Measurements from ENCODE around the gene TRAF3IP1. TPM values are rescaled to one million over a fixed set of nuclear protein-coding genes. Genes with fewer than 3 reads are reported as not detected.

Gene TRAF3IP1
- total RNA-seq, 4 donors from 2014 or later: 8.5 to 20.8 (median 10.9) TPM

DNA sequence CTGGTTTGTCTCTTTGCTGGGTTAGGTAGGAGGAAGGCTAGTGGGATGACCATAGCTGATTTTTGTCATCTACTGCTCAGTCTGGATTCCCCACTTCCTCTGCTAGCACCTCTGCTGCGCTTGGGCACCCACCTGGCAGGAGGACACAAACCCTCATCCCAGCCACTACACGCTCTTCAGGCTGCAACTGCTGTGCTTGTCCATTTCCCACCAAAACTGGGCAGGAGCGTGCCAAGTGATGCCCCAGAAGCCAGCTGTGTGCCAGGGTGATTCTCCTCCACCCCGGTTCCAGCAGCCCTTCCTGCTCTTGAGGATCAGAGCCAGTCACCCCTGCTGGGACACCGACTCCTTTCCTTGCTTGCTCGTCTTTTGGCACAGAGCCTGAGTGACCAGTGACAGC, 16.2 kb upstream of the TRAF3IP1 start:
- no peak overlapping the region for H3K27ac ChIP-seq
- ATAC-seq (no peak), DNase-seq (no peak)
- in situ Hi-C loops (cut with MboI; ENCODE audit: low sequenced_read_pairs in 4 of 4): no loop called here
- TF ChIP-seq POLR2A (IDR thresholded peaks at IDR 0.05) (no peak), CTCF (IDR thresholded peaks at IDR 0.05 in 4 of 5, conservative IDR thresholded peaks at IDR 0.05 in 1 of 5) (no peak)
- no peaks in the 10 kb centered on the region for H3K27me3 ChIP-seq
- H3K4me1 ChIP-seq: peaks cover 0 to 9% of the 10 kb centered on the region in 2 donors
- no peak overlapping the region for H3K4me3 ChIP-seq
- no peaks in the 10 kb centered on the region for H3K36me3 ChIP-seq
- no peaks in the 10 kb centered on the region for H3K9me3 ChIP-seq
- intact Hi-C loops (cut with DNase I; ENCODE audit: low total_unique reads): no loop called here

GRCh38 chr2:238305092-238305862, 15.0 kb upstream of the TRAF3IP1 start:
- H3K27ac ChIP-seq: no peak overlapping the region
- no peaks in the 10 kb centered on the region for H3K27me3 ChIP-seq
- H3K9me3 ChIP-seq: no peaks in the 10 kb centered on the region

GRCh38 chr2:238305965-238306671, 14.2 kb upstream of the TRAF3IP1 start:
- intact Hi-C loops (cut with DNase I; ENCODE audit: low total_unique reads) (no loop called here), in situ Hi-C loops (cut with MboI; ENCODE audit: low sequenced_read_pairs in 4 of 4) (no loop called here)
- no peak for DNase-seq
- H3K36me3 ChIP-seq: no peaks in the 10 kb centered on the region
- ATAC-seq: no peak
- no peaks in the 10 kb centered on the region for H3K9me3 ChIP-seq
- TF ChIP-seq POLR2A (IDR thresholded peaks at IDR 0.05): no peak
- no peak for TF ChIP-seq CTCF (IDR thresholded peaks at IDR 0.05 in 4 of 5, conservative IDR thresholded peaks at IDR 0.05 in 1 of 5)
- H3K4me1 ChIP-seq: no peaks in the 10 kb centered on the region
- H3K27ac ChIP-seq: no peak overlapping the region
- H3K27me3 ChIP-seq: no peaks in the 10 kb centered on the region
- no peak overlapping the region for H3K4me3 ChIP-seq

More at GRCh38 chr2:238305092-238305862, 15.0 kb upstream of the TRAF3IP1 start:
- H3K36me3 ChIP-seq: no peaks in the 10 kb centered on the region
- no peak overlapping the region for H3K4me3 ChIP-seq
- peaks cover 0 to 2% of the 10 kb centered on the region in 2 donors for H3K4me1 ChIP-seq
- DNase-seq (no peak), ATAC-seq (no peak)
- TF ChIP-seq CTCF (IDR thresholded peaks at IDR 0.05 in 4 of 5, conservative IDR thresholded peaks at IDR 0.05 in 1 of 5) (no peak), POLR2A (IDR thresholded peaks at IDR 0.05) (no peak)
- in situ Hi-C loops (cut with MboI; ENCODE audit: low sequenced_read_pairs in 4 of 4): no loop called here
- intact Hi-C loops (cut with DNase I; ENCODE audit: low total_unique reads): no loop called here

DNA sequence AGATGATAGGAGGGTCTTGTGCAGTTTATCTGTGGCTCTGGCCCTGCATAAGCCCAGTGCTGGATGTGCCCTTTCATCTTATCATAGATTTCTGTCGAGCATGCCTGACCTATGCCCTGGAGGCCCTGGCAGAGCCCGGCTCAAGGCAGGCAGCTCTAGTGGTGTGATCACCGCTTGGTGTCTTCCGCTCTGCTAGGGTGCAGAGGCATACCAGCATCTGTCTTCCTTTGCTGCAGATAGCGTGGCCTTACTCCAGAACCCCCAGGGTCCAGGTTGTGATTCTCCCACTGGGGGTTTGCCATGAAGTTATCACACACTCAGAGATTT, 13.7 kb upstream of the TRAF3IP1 start:
- intact Hi-C loops (cut with DNase I; ENCODE audit: low total_unique reads) (no loop called here), in situ Hi-C loops (cut with MboI; ENCODE audit: low sequenced_read_pairs in 4 of 4) (no loop called here)
- no peak for TF ChIP-seq CTCF (IDR thresholded peaks at IDR 0.05 in 4 of 5, conservative IDR thresholded peaks at IDR 0.05 in 1 of 5)
- no peak for TF ChIP-seq POLR2A (IDR thresholded peaks at IDR 0.05)
- DNase-seq: no peak
- no peak for ATAC-seq
- Histone ChIP-seq H3K27ac (no peak overlapping the region), H3K27me3 (no peaks in the 10 kb centered on the region), H3K4me1 (no peaks in the 10 kb centered on the region), H3K36me3 (no peaks in the 10 kb centered on the region), H3K4me3 (no peak overlapping the region), H3K9me3 (no peaks in the 10 kb centered on the region)
